Stimulated activated CD8-positive, alpha-beta memory T cell treated with anti-CD3 and anti-CD28 coated beads, Interleukin-4, amount 100 ng/mL, for 24 hours (primary cell): Measurements from ENCODE around the gene IL7R.

Experiments
- DNase-seq: peaks from one replicate; pipeline ENCODE4 v3.0.0-alpha.2; 2020; ENCODE audit warnings: low read depth

IL7R gene

GRCh38 chr5:35908814-35909213, 52.1 kb downstream of the IL7R start:
- no peak for DNase-seq

- no peak for DNase-seq
Observed at GRCh38 chr5:35919191-35919590, 62.5 kb downstream of the IL7R start.

GRCh38 chr5:35920890-35921289, 64.2 kb downstream of the IL7R start:
- no peak for DNase-seq

- DNase-seq, result no peak
Observed at GRCh38 chr5:35921930-35922329, 65.2 kb downstream of the IL7R start.

- no peak for DNase-seq
Observed at GRCh38 chr5:35922468-35922867, 65.8 kb downstream of the IL7R start.

GRCh38 chr5:35924122-35924949, 67.6 kb downstream of the IL7R start:
- DNase-seq, result no peak

GRCh38 chr5:35924950-35925722, 68.4 kb downstream of the IL7R start:
- DNase-seq, result peak; percentile 72

- peak; percentile 33 for DNase-seq
Observed at GRCh38 chr5:35926389-35927051, 69.8 kb downstream of the IL7R start.
